Measurements from ENCODE around the gene IGSF22. TPM values are rescaled to one million over a fixed set of nuclear protein-coding genes. Genes with fewer than 3 reads are reported as not detected.

The IGSF22 gene
- total and polyA plus RNA-seq, 5 donors from 2014 or later, result 2.1 to 6.2 (median 3.1) TPM

DNA sequence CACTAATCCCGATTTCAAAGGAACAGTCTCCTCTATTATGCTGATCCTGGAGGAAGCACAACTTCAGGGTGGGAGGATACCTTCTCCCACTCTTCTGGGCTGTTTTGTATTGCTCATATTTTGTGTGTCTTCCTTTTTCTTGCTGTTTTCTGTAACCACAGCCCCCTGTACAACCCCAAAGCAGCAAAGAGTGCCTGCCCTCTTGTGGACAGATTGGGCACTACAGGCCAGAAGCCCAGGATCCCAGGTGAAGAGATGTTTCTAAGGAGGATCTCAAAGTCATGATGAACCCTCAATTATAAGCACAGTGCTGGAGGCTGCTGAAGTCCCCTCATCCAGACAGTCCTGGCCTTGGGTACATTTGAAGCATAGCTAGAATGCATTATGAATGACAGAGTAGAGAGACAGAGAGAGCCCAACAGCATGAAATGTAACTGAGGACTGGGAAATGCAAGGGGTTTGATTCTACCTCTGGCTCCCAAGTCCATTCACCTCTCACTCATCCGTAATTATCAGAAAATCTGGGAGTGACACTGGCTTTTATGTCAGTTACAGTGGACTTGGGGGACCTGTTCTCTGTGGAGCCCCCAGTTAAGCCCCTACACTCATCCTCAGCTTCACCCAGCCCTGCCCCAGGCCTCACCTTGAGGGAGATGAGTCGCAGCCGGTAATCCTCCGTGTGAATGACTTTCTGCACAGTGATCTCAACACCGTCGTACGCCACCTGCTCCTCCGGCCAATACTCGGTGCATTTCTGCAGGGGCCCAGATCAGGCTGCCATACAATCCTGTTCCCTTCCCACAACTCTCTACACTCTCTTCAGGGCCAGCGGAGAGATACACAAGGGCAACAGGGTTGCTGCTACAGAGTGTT, 6.2 kb upstream of the IGSF22 start:
- ATAC-seq (ENCODE audit: low read depth in 2 of 2), result peak; percentile 72
- H3K9me3 ChIP-seq (ENCODE audit: control insufficient read depth in 2 of 2, low read length in 2 of 2), result no peaks in the 10 kb centered on the region
- no peak overlapping the region for H3K4me3 Mint-ChIP-seq
- no peaks in the 10 kb centered on the region for H3K36me3 ChIP-seq (ENCODE audit: control insufficient read depth, insufficient read depth, low read length)
- H3K27ac ChIP-seq (ENCODE audit: insufficient read depth, low read length, poor library complexity, severe bottlenecking), result no peak overlapping the region
- H3K36me3 Mint-ChIP-seq, result no peaks in the 10 kb centered on the region
- H3K4me3 ChIP-seq (ENCODE audit: low read depth, low read length), result no peak overlapping the region
- DNase-seq, result peak; percentile 45 to 61 (median 55)
- no peaks in the 10 kb centered on the region for H3K9me3 Mint-ChIP-seq
- H3K4me1 Mint-ChIP-seq, result peaks cover 0 to 13% (median 4%) of the 10 kb centered on the region in 4 donors
- H3K27ac Mint-ChIP-seq, result peak overlapping the region in 2 of 3 donors; percentile 30 to 32
- no peaks in the 10 kb centered on the region for H3K4me1 ChIP-seq (ENCODE audit: control insufficient read depth, insufficient read depth, low read length, poor library complexity, severe bottlenecking)
- H3K27me3 Mint-ChIP-seq, result peaks cover 4% of the 10 kb centered on the region
- H3K27me3 ChIP-seq (ENCODE audit: control insufficient read depth, insufficient read depth, low read length), result no peaks in the 10 kb centered on the region

- ATAC-seq (ENCODE audit: low read depth in 2 of 2) (no peak), DNase-seq (no peak)
- Mint-ChIP-seq H3K27ac (peak overlapping the region in 2 of 3 donors; percentile 25 to 30), H3K4me3 (no peak overlapping the region), H3K4me1 (peaks cover 0 to 13% (median 4%) of the 10 kb centered on the region in 4 donors), H3K27me3 (peaks cover 4% of the 10 kb centered on the region), H3K9me3 (no peaks in the 10 kb centered on the region), H3K36me3 (no peaks in the 10 kb centered on the region)
- H3K9me3 ChIP-seq (ENCODE audit: control insufficient read depth in 2 of 2, low read length in 2 of 2), result no peaks in the 10 kb centered on the region
- no peak overlapping the region for H3K27ac ChIP-seq (ENCODE audit: insufficient read depth, low read length, poor library complexity, severe bottlenecking)
- H3K27me3 ChIP-seq (ENCODE audit: control insufficient read depth, insufficient read depth, low read length), result no peaks in the 10 kb centered on the region
- H3K4me1 ChIP-seq (ENCODE audit: control insufficient read depth, insufficient read depth, low read length, poor library complexity, severe bottlenecking), result no peaks in the 10 kb centered on the region
- no peak overlapping the region for H3K4me3 ChIP-seq (ENCODE audit: low read depth, low read length)
- no peaks in the 10 kb centered on the region for H3K36me3 ChIP-seq (ENCODE audit: control insufficient read depth, insufficient read depth, low read length)
These were observed 5.5 kb upstream of the IGSF22 start for GRCh38 chr11:18731441-18731840.

DNA sequence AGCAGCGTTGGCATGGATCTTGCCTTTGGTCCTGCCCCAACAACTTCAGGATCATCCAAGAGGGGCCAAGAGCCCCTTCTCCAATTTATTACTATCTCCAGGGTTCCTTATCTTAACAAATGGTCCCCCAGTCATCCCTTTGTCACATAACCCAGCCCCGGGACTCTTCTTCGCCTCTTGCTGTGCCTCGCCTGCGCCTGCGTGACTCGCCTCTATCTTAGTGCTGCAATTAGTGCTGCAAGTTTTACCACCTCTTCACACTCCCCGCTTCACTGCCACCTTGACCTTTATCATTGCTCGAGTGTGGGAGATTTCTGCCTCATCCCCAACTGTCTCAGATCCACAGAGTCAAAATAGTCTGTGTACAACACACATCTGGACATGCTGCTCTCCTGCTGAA, 4.0 kb upstream of the IGSF22 start:
- Histone ChIP-seq H3K4me3 (ENCODE audit: low read depth, low read length) (no peak overlapping the region), H3K27ac (ENCODE audit: insufficient read depth, low read length, poor library complexity, severe bottlenecking) (no peak overlapping the region), H3K9me3 (ENCODE audit: control insufficient read depth in 2 of 2, low read length in 2 of 2) (no peaks in the 10 kb centered on the region), H3K27me3 (ENCODE audit: control insufficient read depth, insufficient read depth, low read length) (no peaks in the 10 kb centered on the region), H3K4me1 (ENCODE audit: control insufficient read depth, insufficient read depth, low read length, poor library complexity, severe bottlenecking) (no peaks in the 10 kb centered on the region), H3K36me3 (ENCODE audit: control insufficient read depth, insufficient read depth, low read length) (no peaks in the 10 kb centered on the region)
- H3K27me3 Mint-ChIP-seq, result peaks cover 4% of the 10 kb centered on the region
- H3K27ac Mint-ChIP-seq, result no peak overlapping the region
- DNase-seq (no peak), ATAC-seq (ENCODE audit: low read depth in 2 of 2) (no peak)
- H3K4me3 Mint-ChIP-seq, result no peak overlapping the region
- H3K4me1 Mint-ChIP-seq, result peaks cover 0 to 13% (median 4%) of the 10 kb centered on the region in 4 donors
- no peaks in the 10 kb centered on the region for H3K9me3 Mint-ChIP-seq
- no peaks in the 10 kb centered on the region for H3K36me3 Mint-ChIP-seq

GRCh38 chr11:18729426-18729825, 3.4 kb upstream of the IGSF22 start:
- H3K36me3 Mint-ChIP-seq, result no peaks in the 10 kb centered on the region
- no peak for ATAC-seq (ENCODE audit: low read depth in 2 of 2)
- peaks cover 4% of the 10 kb centered on the region for H3K27me3 Mint-ChIP-seq
- H3K4me1 Mint-ChIP-seq, result peaks cover 0 to 13% (median 4%) of the 10 kb centered on the region in 4 donors
- H3K27me3 ChIP-seq (ENCODE audit: control insufficient read depth, insufficient read depth, low read length), result no peaks in the 10 kb centered on the region
- no peaks in the 10 kb centered on the region for H3K9me3 ChIP-seq (ENCODE audit: control insufficient read depth in 2 of 2, low read length in 2 of 2)
- no peak overlapping the region for H3K4me3 Mint-ChIP-seq
- no peaks in the 10 kb centered on the region for H3K9me3 Mint-ChIP-seq
- DNase-seq, result no peak
- H3K4me3 ChIP-seq (ENCODE audit: low read depth, low read length), result no peak overlapping the region
- H3K27ac ChIP-seq (ENCODE audit: insufficient read depth, low read length, poor library complexity, severe bottlenecking), result no peak overlapping the region
- no peaks in the 10 kb centered on the region for H3K4me1 ChIP-seq (ENCODE audit: control insufficient read depth, insufficient read depth, low read length, poor library complexity, severe bottlenecking)
- H3K27ac Mint-ChIP-seq, result no peak overlapping the region
- H3K36me3 ChIP-seq (ENCODE audit: control insufficient read depth, insufficient read depth, low read length), result no peaks in the 10 kb centered on the region

DNA sequence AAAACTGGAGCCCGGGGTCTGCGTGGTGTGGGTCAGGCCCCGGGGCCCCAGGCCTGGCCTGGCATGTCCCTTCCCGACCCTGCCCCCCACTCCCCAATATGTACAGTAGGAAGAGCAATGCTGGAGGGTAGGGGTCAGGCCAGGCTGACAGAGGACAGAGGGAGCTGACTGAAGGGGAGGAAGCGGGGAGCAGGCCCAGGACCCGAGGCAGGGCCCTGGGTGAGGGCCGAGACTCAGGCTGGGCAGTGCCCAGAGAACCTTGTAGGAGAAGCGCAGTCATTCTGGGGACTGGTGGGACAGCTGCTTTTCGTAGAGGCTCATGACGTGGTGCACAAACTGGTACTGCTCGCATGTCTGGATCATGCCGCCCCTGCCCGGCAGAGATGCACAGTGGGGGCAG, 2.7 kb upstream of the IGSF22 start:
- H3K36me3 ChIP-seq (ENCODE audit: control insufficient read depth, insufficient read depth, low read length), result no peaks in the 10 kb centered on the region
- H3K27ac ChIP-seq (ENCODE audit: insufficient read depth, low read length, poor library complexity, severe bottlenecking), result no peak overlapping the region
- Mint-ChIP-seq H3K9me3 (no peaks in the 10 kb centered on the region), H3K4me1 (peaks cover 0 to 13% (median 4%) of the 10 kb centered on the region in 4 donors), H3K27ac (peak overlapping the region in 1 of 3 donors; percentile 35), H3K36me3 (no peaks in the 10 kb centered on the region), H3K4me3 (no peak overlapping the region), H3K27me3 (peaks cover 4% of the 10 kb centered on the region)
- H3K9me3 ChIP-seq (ENCODE audit: control insufficient read depth in 2 of 2, low read length in 2 of 2), result no peaks in the 10 kb centered on the region
- ATAC-seq (ENCODE audit: low read depth in 2 of 2) (no peak), DNase-seq (no peak)
- no peaks in the 10 kb centered on the region for H3K4me1 ChIP-seq (ENCODE audit: control insufficient read depth, insufficient read depth, low read length, poor library complexity, severe bottlenecking)
- no peaks in the 10 kb centered on the region for H3K27me3 ChIP-seq (ENCODE audit: control insufficient read depth, insufficient read depth, low read length)
- no peak overlapping the region for H3K4me3 ChIP-seq (ENCODE audit: low read depth, low read length)

GRCh38 chr11:18727479-18728236, 1.7 kb upstream of the IGSF22 start:
- H3K27me3 ChIP-seq (ENCODE audit: control insufficient read depth, insufficient read depth, low read length), result no peaks in the 10 kb centered on the region
- no peak overlapping the region for H3K27ac ChIP-seq (ENCODE audit: insufficient read depth, low read length, poor library complexity, severe bottlenecking)
- H3K4me3 ChIP-seq (ENCODE audit: low read depth, low read length), result no peak overlapping the region
- Mint-ChIP-seq H3K27ac (no peak overlapping the region), H3K4me1 (peaks cover 0 to 13% (median 4%) of the 10 kb centered on the region in 4 donors), H3K27me3 (peaks cover 4% of the 10 kb centered on the region), H3K36me3 (no peaks in the 10 kb centered on the region), H3K4me3 (peak overlapping the region in 1 of 4 donors; percentile 33), H3K9me3 (no peaks in the 10 kb centered on the region)
- H3K9me3 ChIP-seq (ENCODE audit: control insufficient read depth in 2 of 2, low read length in 2 of 2), result no peaks in the 10 kb centered on the region
- peak; percentile 51 to 65 for ATAC-seq (ENCODE audit: low read depth in 2 of 2)
- no peaks in the 10 kb centered on the region for H3K36me3 ChIP-seq (ENCODE audit: control insufficient read depth, insufficient read depth, low read length)
- no peaks in the 10 kb centered on the region for H3K4me1 ChIP-seq (ENCODE audit: control insufficient read depth, insufficient read depth, low read length, poor library complexity, severe bottlenecking)
- peak; percentile 27 to 52 (median 43) for DNase-seq

DNA sequence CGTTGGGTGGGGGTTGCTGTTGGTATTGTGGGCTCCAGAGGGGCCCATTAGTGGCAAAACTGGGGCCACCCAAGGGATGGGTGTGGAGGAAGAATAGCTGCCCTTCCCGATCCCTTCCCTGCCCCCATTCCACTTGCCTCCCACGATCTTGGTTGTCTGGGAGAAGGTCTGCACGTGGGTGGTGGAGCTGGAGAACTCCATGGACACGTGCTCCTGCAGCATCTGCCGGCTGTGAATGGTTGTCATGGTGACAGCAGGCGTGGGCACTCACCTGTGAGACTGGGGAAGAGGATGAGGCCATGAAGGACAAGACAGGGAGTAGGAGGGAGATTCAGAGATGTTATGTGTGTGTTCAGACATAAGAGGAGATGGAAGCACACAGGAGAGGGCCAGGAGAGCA, 2.0 kb downstream of the IGSF22 start:
- H3K27ac ChIP-seq (ENCODE audit: insufficient read depth, low read length, poor library complexity, severe bottlenecking), result no peak overlapping the region
- DNase-seq (no peak), ATAC-seq (ENCODE audit: low read depth in 2 of 2) (no peak)
- H3K27me3 Mint-ChIP-seq, result peaks cover 4% of the 10 kb centered on the region
- no peak overlapping the region for H3K4me3 ChIP-seq (ENCODE audit: low read depth, low read length)
- H3K36me3 ChIP-seq (ENCODE audit: control insufficient read depth, insufficient read depth, low read length), result no peaks in the 10 kb centered on the region
- H3K27ac Mint-ChIP-seq, result no peak overlapping the region
- no peaks in the 10 kb centered on the region for H3K9me3 ChIP-seq (ENCODE audit: control insufficient read depth in 2 of 2, low read length in 2 of 2)
- H3K4me1 Mint-ChIP-seq, result peaks cover 0 to 20% (median 2%) of the 10 kb centered on the region in 4 donors
- H3K4me3 Mint-ChIP-seq, result peak overlapping the region in 1 of 4 donors; percentile 83
- peaks cover 14% of the 10 kb centered on the region for H3K4me1 ChIP-seq (ENCODE audit: control insufficient read depth, insufficient read depth, low read length, poor library complexity, severe bottlenecking)
- no peaks in the 10 kb centered on the region for H3K27me3 ChIP-seq (ENCODE audit: control insufficient read depth, insufficient read depth, low read length)
- H3K36me3 Mint-ChIP-seq, result no peaks in the 10 kb centered on the region
- H3K9me3 Mint-ChIP-seq, result peaks cover 0 to 2% (median 0%) of the 10 kb centered on the region in 7 donors
